ENCODE measurements around the gene SAMD4B. TPM values are rescaled to one million over a fixed set of nuclear protein-coding genes. Genes with fewer than 3 reads are reported as not detected.

The SAMD4B gene
- total and polyA plus RNA-seq, 2 of the 8 experiments (the other 6 are each of a cell fraction or from before 2014, with no cell fraction given): 137 to 158 TPM

GRCh38 chr19:39341129-39341718 is 997 bp upstream of the SAMD4B start (continued):
- 0 out of 2 replicates have a peak, but pooled peaks have one; percentile 25 for TF ChIP-seq E2F6 (IDR thresholded peaks at IDR 0.05)
- no peak for TF ChIP-seq RNF2 (IDR thresholded peaks at IDR 0.05; ENCODE audit: borderline replicate concordance, low read depth, low read length, missing control alignments, poor library complexity, severe bottlenecking)
- no peak for TF ChIP-seq ZNF274 (IDR thresholded peaks at IDR 0.05; ENCODE audit: borderline replicate concordance, extremely low read depth, low read length)
- no peak for TF ChIP-seq CREB1 (IDR thresholded peaks at IDR 0.05)
- TF ChIP-seq BCL11A (IDR thresholded peaks at IDR 0.05; ENCODE audit: low read depth in 2 of 2, low read length in 2 of 2): no peak
- TF ChIP-seq CBX5 (IDR thresholded peaks at IDR 0.05; ENCODE audit: low read depth, low read length): no peak
- peak in 1 of 2 experiments; percentile 1; a peak in 1 of 4 replicates for TF ChIP-seq RAD21 (IDR thresholded peaks at IDR 0.05 in 1 of 2, conservative IDR thresholded peaks at IDR 0.05 in 1 of 2; ENCODE audit: low read depth in 2 of 2, low read length in 2 of 2)
- peak in 1 of 2 experiments; percentile 86; a peak in 1 of 4 replicates for TF ChIP-seq HDAC2 (IDR thresholded peaks at IDR 0.05; ENCODE audit: borderline replicate concordance in 1 of 2, low read depth in 2 of 2, low read length in 2 of 2)
- TF ChIP-seq SRF (IDR thresholded peaks at IDR 0.05; ENCODE audit: low read depth, low read length): no peak

All from H1 (cell line).